ENCODE data around the gene C8G.

Gene C8G

GRCh38 chr9:136983656-136984314 is 38.7 kb downstream of the C8G start:
- Mint-ChIP-seq H3K4me3 (no peak overlapping the region), H3K27ac (no peak overlapping the region)

DNA sequence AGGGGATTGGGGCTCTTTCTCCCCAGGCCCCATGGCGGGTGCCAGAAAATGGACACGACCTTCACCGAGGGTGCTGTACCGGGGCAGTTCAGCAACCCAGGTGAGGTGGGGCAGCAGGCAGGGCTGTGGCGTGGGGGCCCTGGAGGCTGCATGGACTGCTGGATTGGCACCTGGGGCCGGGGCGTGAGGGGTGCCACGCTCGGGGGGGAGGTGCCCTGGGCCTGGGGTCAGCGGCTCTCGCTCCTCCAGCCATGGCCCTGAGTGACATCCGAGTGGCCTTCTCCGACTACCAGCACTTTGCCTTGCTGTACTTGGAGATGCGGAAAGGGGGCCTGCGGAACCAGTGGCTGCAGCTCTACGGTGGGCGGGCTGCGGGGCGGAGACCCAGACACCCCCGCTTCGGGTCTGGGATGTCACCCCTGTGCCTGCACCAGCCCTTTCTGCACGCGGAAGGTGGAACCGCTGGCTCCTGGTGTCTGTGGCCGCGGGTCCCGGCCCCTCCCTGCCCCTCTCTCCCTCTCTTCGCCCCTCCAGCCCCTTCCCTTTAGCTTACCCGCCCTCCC is 39.5 kb downstream of the C8G start:
- no peaks in the 10 kb centered on the region for H3K36me3 Mint-ChIP-seq (ENCODE audit: low read depth)
- H3K27ac Mint-ChIP-seq, result no peak overlapping the region
- peaks cover 20% of the 10 kb centered on the region for H3K27me3 Mint-ChIP-seq
- no peaks in the 10 kb centered on the region for H3K9me3 Mint-ChIP-seq
- H3K4me1 Mint-ChIP-seq (ENCODE audit: low read depth), result no peaks in the 10 kb centered on the region
- H3K4me3 Mint-ChIP-seq, result no peak overlapping the region

More at GRCh38 chr9:136983656-136984314, 38.7 kb downstream of the C8G start:
- Mint-ChIP-seq H3K9me3 (no peaks in the 10 kb centered on the region), H3K36me3 (ENCODE audit: low read depth) (no peaks in the 10 kb centered on the region), H3K27me3 (peaks cover 20% of the 10 kb centered on the region), H3K4me1 (ENCODE audit: low read depth) (no peaks in the 10 kb centered on the region)

- Mint-ChIP-seq H3K27me3 (peaks cover 20% of the 10 kb centered on the region), H3K27ac (no peak overlapping the region), H3K4me3 (no peak overlapping the region)
These were observed 40.1 kb downstream of the C8G start for GRCh38 chr9:136985027-136985602.

DNA sequence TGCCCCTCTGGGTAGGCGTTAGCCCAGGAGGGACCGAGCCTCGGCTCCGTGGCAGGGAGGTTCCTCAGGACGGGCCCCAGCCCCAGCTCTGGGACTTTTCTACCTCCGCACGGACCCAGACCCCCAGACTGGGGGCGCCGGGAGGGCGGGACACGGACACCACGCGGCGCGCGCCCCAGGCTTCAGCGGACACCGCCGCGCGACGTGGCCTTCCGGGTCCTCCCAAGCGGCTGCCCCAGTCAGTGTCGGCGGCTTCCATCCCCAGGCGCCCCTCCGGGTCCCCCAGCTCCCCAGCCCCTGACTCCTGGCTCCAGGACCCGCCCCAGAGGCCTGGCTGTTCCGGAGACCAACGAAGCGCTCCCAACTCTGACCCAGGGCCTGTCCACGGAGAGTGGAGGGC is 40.8 kb downstream of the C8G start:
- H3K27me3 Mint-ChIP-seq, result peaks cover 20% of the 10 kb centered on the region
- no peak overlapping the region for H3K27ac Mint-ChIP-seq
- H3K36me3 Mint-ChIP-seq (ENCODE audit: low read depth), result no peaks in the 10 kb centered on the region
- no peak overlapping the region for H3K4me3 Mint-ChIP-seq
- no peaks in the 10 kb centered on the region for H3K4me1 Mint-ChIP-seq (ENCODE audit: low read depth)
- H3K9me3 Mint-ChIP-seq, result no peaks in the 10 kb centered on the region

More at GRCh38 chr9:136985027-136985602, 40.1 kb downstream of the C8G start:
- H3K4me1 Mint-ChIP-seq (ENCODE audit: low read depth), result no peaks in the 10 kb centered on the region
- H3K36me3 Mint-ChIP-seq (ENCODE audit: low read depth), result no peaks in the 10 kb centered on the region
- no peaks in the 10 kb centered on the region for H3K9me3 Mint-ChIP-seq

- H3K4me1 Mint-ChIP-seq (ENCODE audit: low read depth), result peaks cover 14% of the 10 kb centered on the region
These were observed 43.8 kb downstream of the C8G start for GRCh38 chr9:136988872-136989271.

GRCh38 chr9:136990242-136990911 is 45.3 kb downstream of the C8G start:
- H3K27ac Mint-ChIP-seq, result no peak overlapping the region
- no peaks in the 10 kb centered on the region for H3K36me3 Mint-ChIP-seq (ENCODE audit: low read depth)
- H3K9me3 Mint-ChIP-seq, result no peaks in the 10 kb centered on the region
- H3K4me3 Mint-ChIP-seq, result no peak overlapping the region
- H3K27me3 Mint-ChIP-seq, result peaks cover 14% of the 10 kb centered on the region
- H3K4me1 Mint-ChIP-seq (ENCODE audit: low read depth), result peaks cover 16% of the 10 kb centered on the region

More at GRCh38 chr9:136988872-136989271, 43.8 kb downstream of the C8G start:
- Mint-ChIP-seq H3K27ac (no peak overlapping the region), H3K36me3 (ENCODE audit: low read depth) (no peaks in the 10 kb centered on the region), H3K4me3 (no peak overlapping the region), H3K9me3 (no peaks in the 10 kb centered on the region), H3K27me3 (peaks cover 17% of the 10 kb centered on the region)

DNA sequence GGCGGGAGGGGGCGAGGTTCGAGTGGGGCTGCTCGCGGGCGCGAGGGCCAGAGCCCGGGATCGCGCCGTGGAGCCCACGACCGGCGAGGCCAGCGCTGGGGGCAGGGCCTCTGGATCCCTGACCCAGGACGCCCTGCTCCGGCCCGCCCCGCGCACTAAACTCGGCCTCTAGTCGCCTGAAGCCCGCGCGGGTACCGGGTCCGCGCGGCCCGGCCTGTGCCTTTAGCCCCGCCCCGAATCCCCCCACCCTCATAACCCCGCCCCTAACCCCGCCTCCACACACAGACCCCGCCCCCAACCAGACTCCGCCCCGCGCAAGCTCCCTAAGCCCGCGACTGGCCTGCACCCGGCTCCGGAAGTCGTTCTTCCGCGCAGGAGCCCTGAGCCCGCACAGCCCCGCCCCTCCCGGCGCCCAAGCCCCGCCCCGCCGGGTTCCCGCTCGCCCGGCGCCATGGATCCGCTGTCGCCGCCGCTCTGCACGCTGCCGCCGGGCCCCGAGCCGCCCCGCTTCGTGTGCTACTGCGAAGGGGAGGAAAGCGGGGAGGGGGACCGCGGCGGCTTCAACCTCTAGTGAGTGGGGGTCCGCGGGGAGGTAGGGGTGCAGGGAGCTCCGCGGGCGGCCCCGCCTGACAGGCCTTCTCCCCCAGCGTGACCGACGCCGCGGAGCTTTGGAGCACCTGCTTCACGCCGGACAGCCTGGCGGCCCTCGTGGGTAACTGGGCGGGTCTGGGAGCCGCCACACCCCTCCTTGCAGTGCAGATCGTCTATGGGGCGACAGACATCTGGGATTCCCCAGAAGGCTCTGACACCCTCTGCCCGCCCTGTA is 47.2 kb downstream of the C8G start, which contains the start of gene PAXX:
Gene PAXX (plus strand): TSS at position 430 of the 826 bp plus-strand sequence. CDS start 22 bp downstream, at position 452.
- H3K4me3 Mint-ChIP-seq, result peak within 1 kb of the TSS; percentile 85
- peak within 1 kb of the TSS; percentile 70 for H3K27ac Mint-ChIP-seq
- H3K4me1 Mint-ChIP-seq (ENCODE audit: low read depth), result peaks cover 25% of the 10 kb centered on the region
- H3K36me3 Mint-ChIP-seq (ENCODE audit: low read depth), result no peaks in the 10 kb centered on the region
- peaks cover 7% of the 10 kb centered on the region for H3K27me3 Mint-ChIP-seq
- no peaks in the 10 kb centered on the region for H3K9me3 Mint-ChIP-seq

- peak overlapping the region; percentile 85 for H3K4me3 Mint-ChIP-seq
- no peaks in the 10 kb centered on the region for H3K36me3 Mint-ChIP-seq (ENCODE audit: low read depth)
- no peaks in the 10 kb centered on the region for H3K9me3 Mint-ChIP-seq
- peaks cover 2% of the 10 kb centered on the region for H3K27me3 Mint-ChIP-seq
- peak overlapping the region; percentile 70 for H3K27ac Mint-ChIP-seq
- peaks cover 32% of the 10 kb centered on the region for H3K4me1 Mint-ChIP-seq (ENCODE audit: low read depth)
These were observed 47.9 kb downstream of the C8G start for GRCh38 chr9:136992819-136993369.

- Mint-ChIP-seq H3K9me3 (no peaks in the 10 kb centered on the region), H3K4me1 (ENCODE audit: low read depth) (peaks cover 43% of the 10 kb centered on the region), H3K4me3 (no peak overlapping the region), H3K36me3 (ENCODE audit: low read depth) (no peaks in the 10 kb centered on the region), H3K27ac (no peak overlapping the region), H3K27me3 (no peaks in the 10 kb centered on the region)
These were observed 49.3 kb downstream of the C8G start for GRCh38 chr9:136994180-136994887.

GRCh38 chr9:136994888-136995230 is 49.8 kb downstream of the C8G start:
- no peak overlapping the region for H3K27ac Mint-ChIP-seq
- no peak overlapping the region for H3K4me3 Mint-ChIP-seq
- H3K9me3 Mint-ChIP-seq, result no peaks in the 10 kb centered on the region
- peaks cover 46% of the 10 kb centered on the region for H3K4me1 Mint-ChIP-seq (ENCODE audit: low read depth)
- no peaks in the 10 kb centered on the region for H3K27me3 Mint-ChIP-seq
- H3K36me3 Mint-ChIP-seq (ENCODE audit: low read depth), result no peaks in the 10 kb centered on the region

GRCh38 chr9:136995362-136995761 is 50.3 kb downstream of the C8G start:
- Mint-ChIP-seq H3K27ac (no peak overlapping the region), H3K36me3 (ENCODE audit: low read depth) (no peaks in the 10 kb centered on the region), H3K9me3 (no peaks in the 10 kb centered on the region), H3K4me1 (ENCODE audit: low read depth) (peaks cover 51% of the 10 kb centered on the region), H3K4me3 (no peak overlapping the region), H3K27me3 (no peaks in the 10 kb centered on the region)

DNA sequence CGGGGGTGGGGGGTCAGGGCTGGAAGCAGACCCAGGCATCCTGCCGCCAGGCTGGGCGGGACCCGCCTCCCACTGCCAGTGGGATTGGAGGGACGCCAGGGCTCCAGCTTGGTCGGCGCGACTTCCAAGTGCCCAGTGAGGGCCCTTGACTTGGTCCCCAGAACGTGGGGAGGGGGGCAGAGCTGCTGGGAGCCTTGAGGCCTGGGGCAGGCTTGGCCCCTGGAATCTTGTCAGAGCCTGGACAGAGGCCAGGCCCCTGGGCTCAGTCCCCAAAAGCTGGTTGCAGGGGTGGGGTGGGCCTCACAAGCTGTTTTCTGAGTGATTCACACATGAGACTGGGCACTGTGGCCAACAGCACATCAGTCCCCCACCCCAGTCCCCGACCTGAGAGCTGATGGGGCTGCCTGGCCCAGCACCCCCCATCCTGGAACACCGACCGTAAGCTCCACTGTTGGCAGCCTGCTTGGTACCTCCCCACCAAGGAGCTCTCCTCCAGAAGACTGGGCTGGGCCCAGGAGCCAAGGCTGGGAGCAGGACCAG is 50.8 kb downstream of the C8G start:
- no peak overlapping the region for H3K27ac Mint-ChIP-seq

More for the DNA sequence above, 50.8 kb downstream of the C8G start:
- H3K4me1 Mint-ChIP-seq (ENCODE audit: low read depth), result peaks cover 55% of the 10 kb centered on the region
- H3K4me3 Mint-ChIP-seq, result peak overlapping the region; percentile 10
- no peaks in the 10 kb centered on the region for H3K36me3 Mint-ChIP-seq (ENCODE audit: low read depth)
- H3K9me3 Mint-ChIP-seq, result no peaks in the 10 kb centered on the region
- no peaks in the 10 kb centered on the region for H3K27me3 Mint-ChIP-seq

All from stimulated activated naive CD8-positive, alpha-beta T cell treated with anti-CD3 and anti-CD28 coated beads, Interleukin-15, Interleukin-2, amounts not matched to agents 100 ng/mL and 50 ng/mL, for 24 hours (primary cell).